Measurements from ENCODE around the gene VLDLR. TPM values are rescaled to one million over a fixed set of nuclear protein-coding genes. Genes with fewer than 3 reads are reported as not detected.
"Not testable (repeated sequence)": the region's sequence is repeated elsewhere in the genome, so short reads cannot be mapped to it uniquely, and the experiment has no call there.

The VLDLR gene
- total and polyA plus RNA-seq, 8 donors, result 19.8 to 32.7 (median 25.9) TPM

- TF ChIP-seq CTCF (IDR thresholded peaks at IDR 0.05), result no peak
- DNase-seq (no peak), ATAC-seq (no peak)
- no peak overlapping the region for H3K27ac ChIP-seq
- H3K4me1 ChIP-seq, result no peaks in the 10 kb centered on the region
- intact Hi-C loops (cut with DNase I), result no loop called here
- H3K4me3 ChIP-seq, result no peak overlapping the region
- no peaks in the 10 kb centered on the region for H3K9me3 ChIP-seq
- no peaks in the 10 kb centered on the region for H3K36me3 ChIP-seq
- H3K27me3 ChIP-seq, result no peaks in the 10 kb centered on the region
Measured at GRCh38 chr9:2700398-2700797, 78.8 kb downstream of the VLDLR start.

DNA sequence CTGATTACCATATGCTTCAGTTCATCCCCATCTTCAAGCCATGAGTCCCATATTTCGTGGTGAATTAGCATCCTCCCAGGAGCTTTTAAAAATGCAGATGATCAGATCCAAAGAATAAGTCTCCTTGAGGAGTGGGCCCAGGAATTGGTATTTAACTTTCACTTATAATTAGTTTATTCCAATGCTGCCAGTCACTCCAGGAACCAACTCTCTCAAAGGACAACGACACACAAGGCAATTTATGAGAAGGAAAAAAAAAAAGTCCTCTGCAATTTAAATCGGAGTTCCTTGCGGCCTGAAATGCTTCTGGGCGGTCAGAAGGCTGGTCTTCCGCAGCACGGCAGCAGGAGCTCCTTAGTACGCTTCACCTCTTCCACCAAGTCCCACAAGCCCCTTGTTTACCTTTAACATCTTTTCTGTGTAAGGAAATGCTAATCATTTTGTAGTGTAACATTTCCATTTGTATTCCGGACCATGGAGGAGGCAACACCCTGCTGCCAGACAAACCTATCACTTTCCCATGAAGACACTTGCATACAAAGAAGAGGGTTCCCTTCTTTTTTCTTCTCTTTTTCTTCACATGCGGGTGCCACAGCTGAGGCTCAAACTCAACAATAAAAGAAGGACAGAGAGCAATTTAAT, 79.4 kb downstream of the VLDLR start:
- no peaks in the 10 kb centered on the region for H3K27me3 ChIP-seq
- TF ChIP-seq CTCF (IDR thresholded peaks at IDR 0.05), result no peak
- DNase-seq (no peak), ATAC-seq (no peak)
- H3K36me3 ChIP-seq, result no peaks in the 10 kb centered on the region
- no peak overlapping the region for H3K4me3 ChIP-seq
- no peaks in the 10 kb centered on the region for H3K4me1 ChIP-seq
- no peak overlapping the region for H3K27ac ChIP-seq
- intact Hi-C loops (cut with DNase I), result no loop called here
- no peaks in the 10 kb centered on the region for H3K9me3 ChIP-seq

- no peak for TF ChIP-seq CTCF (IDR thresholded peaks at IDR 0.05)
- intact Hi-C loops (cut with DNase I), result no loop called here
- no peak for ATAC-seq
Measured at GRCh38 chr9:2704504-2704903, 82.9 kb downstream of the VLDLR start.

GRCh38 chr9:2707256-2707655, 85.7 kb downstream of the VLDLR start:
- H3K27ac ChIP-seq; H3K9me3 ChIP-seq; H3K4me1 ChIP-seq; DNase-seq; H3K27me3 ChIP-seq; H3K36me3 ChIP-seq; intact Hi-C loops (cut with DNase I); ATAC-seq; H3K4me3 ChIP-seq: not testable (repeated sequence)

More at GRCh38 chr9:2704504-2704903, 82.9 kb downstream of the VLDLR start:
- Histone ChIP-seq H3K27me3 (no peaks in the 10 kb centered on the region), H3K27ac (no peak overlapping the region), H3K9me3 (no peaks in the 10 kb centered on the region), H3K4me1 (no peaks in the 10 kb centered on the region), H3K4me3 (no peak overlapping the region), H3K36me3 (no peaks in the 10 kb centered on the region)
- no peak for DNase-seq

Other genes with a start within 250 kb of the VLDLR start
- not detected for gene KCNV2, start 95.7 kb downstream of the VLDLR start, total RNA-seq
- gene KCNV2, start 95.7 kb downstream of the VLDLR start, polyA plus RNA-seq (ENCODE audit: insufficient read length in 6 of 6), result under 1 TPM; 0.17 to 0.31 (median 0.25) TPM
- 10 to 100 TPM; 32.7 to 44.9 TPM for gene PUM3, start 222.3 kb downstream of the VLDLR start, total RNA-seq
- 10 to 100 TPM; 39.3 to 47.8 (median 44.8) TPM for gene PUM3, start 222.3 kb downstream of the VLDLR start, polyA plus RNA-seq (ENCODE audit: insufficient read length in 6 of 6)